Neuronal stem cell (in vitro differentiated cells): ENCODE results near the gene SLC6A11.

Experiments used
- DNase-seq: peaks from one replicate; pipeline ENCODE4 v3.0.0-alpha.2; 2013; ENCODE audit warnings: low spot score
- H2AFZ ChIP-seq: one replicate; pipeline ENCODE4 v1.6.1; 2013; ENCODE audit warnings: mild to moderate bottlenecking, low read length, inconsistent platforms
- H2AK5ac ChIP-seq: 2 replicates; pipeline ENCODE4 v1.6.1; 2013; ENCODE audit warnings: low read depth, mild to moderate bottlenecking, inconsistent platforms, low read length, moderate library complexity, mixed read lengths
- H2BK120ac ChIP-seq: 2 replicates; pipeline ENCODE4 v1.6.1; 2013; ENCODE audit warnings: low read depth, mild to moderate bottlenecking, inconsistent platforms, low read length, moderate library complexity, mixed read lengths
- H2BK12ac ChIP-seq: one replicate; pipeline ENCODE4 v1.6.1; 2013; ENCODE audit warnings: low read length, inconsistent platforms
- H2BK15ac ChIP-seq: 2 replicates; pipeline ENCODE4 v1.6.1; 2013; ENCODE audit warnings: mild to moderate bottlenecking, low read length, inconsistent platforms, mixed read lengths
- H2BK5ac ChIP-seq: one replicate; pipeline ENCODE4 v1.6.1; 2013; ENCODE audit warnings: inconsistent platforms, mild to moderate bottlenecking, low read length, moderate library complexity
- H3K14ac ChIP-seq: one replicate; pipeline ENCODE4 v1.6.1; 2013; ENCODE audit warnings: low read length, inconsistent platforms
- H3K18ac ChIP-seq: 2 replicates; pipeline ENCODE4 v1.6.1; 2013; ENCODE audit warnings: low read length, inconsistent platforms
- H3K23ac ChIP-seq: 2 replicates; pipeline ENCODE4 v1.6.1; 2013; ENCODE audit warnings: low read depth, mild to moderate bottlenecking, mixed read lengths, low read length, inconsistent platforms; ENCODE audit not compliant: poor library complexity
- H3K27ac ChIP-seq: replicated peaks from 3 replicates; pipeline ENCODE4 v1.5.1; 2013; ENCODE audit warnings: low read length, inconsistent platforms
- H3K27me3 ChIP-seq, 3 experiments: 2 replicates each; pipeline ENCODE4 v1.6.1; 2013; ENCODE audit warnings: low read length in 3 of 3, mild to moderate bottlenecking in 2 of 3, inconsistent platforms in 1 of 3, low read depth in 1 of 3, mixed read lengths in 1 of 3, moderate library complexity in 1 of 3; ENCODE audit not compliant: control insufficient read depth in 3 of 3, insufficient read depth in 3 of 3
- H3K36me3 ChIP-seq, 2 donors: replicated peaks in 1 of 2; 2 replicates each; pipeline ENCODE4 v1.6.1; 2013; ENCODE audit warnings: low read length in 2 of 2; ENCODE audit not compliant: control insufficient read depth in 2 of 2, insufficient read depth in 2 of 2
- H3K4ac ChIP-seq: 2 replicates; pipeline ENCODE4 v1.6.1; 2013; ENCODE audit warnings: inconsistent platforms, mild to moderate bottlenecking, low read length, moderate library complexity
- H3K4me1 ChIP-seq, 2 donors: 1 replicate in 1 of 2; 2 replicates in 1 of 2; pipeline ENCODE4 v1.6.1; 2013; ENCODE audit warnings: low read length in 2 of 2, low read depth in 1 of 2; ENCODE audit not compliant: control insufficient read depth in 2 of 2, insufficient read depth in 1 of 2
- H3K4me2 ChIP-seq: one replicate; pipeline ENCODE4 v1.6.1; 2013; ENCODE audit warnings: mild to moderate bottlenecking, low read length, inconsistent platforms; ENCODE audit not compliant: insufficient read depth, poor library complexity, severe bottlenecking
- H3K4me3 ChIP-seq, 2 donors: 2 replicates each; pipeline ENCODE4 v1.5.1; 2013; ENCODE audit warnings: low read length in 2 of 2, mild to moderate bottlenecking in 2 of 2, inconsistent platforms in 1 of 2, moderate library complexity in 1 of 2
- H3K79me1 ChIP-seq: one replicate; pipeline ENCODE4 v1.6.1; 2013; ENCODE audit warnings: low read depth, mild to moderate bottlenecking, inconsistent platforms, low read length, moderate library complexity
- H3K9ac ChIP-seq: one replicate; pipeline ENCODE4 v1.6.1; 2013; ENCODE audit warnings: mild to moderate bottlenecking, low read depth, low read length, inconsistent platforms; ENCODE audit not compliant: poor library complexity
- H3K9me3 ChIP-seq, 2 donors: replicated peaks in 1 of 2; 2 replicates each; pipeline versions ENCODE3 to v1.6.1; 2013; ENCODE audit warnings: low read length in 2 of 2, mild to moderate bottlenecking in 2 of 2, inconsistent platforms in 1 of 2, low read depth in 1 of 2, mixed read lengths in 1 of 2, moderate library complexity in 1 of 2; ENCODE audit not compliant: control insufficient read depth in 2 of 2, insufficient read depth in 1 of 2
- H4K8ac ChIP-seq: one replicate; pipeline ENCODE4 v1.6.1; 2013; ENCODE audit warnings: low read depth, mild to moderate bottlenecking, inconsistent platforms, low read length, moderate library complexity
- H4K91ac ChIP-seq: one replicate; pipeline ENCODE4 v1.6.1; 2013; ENCODE audit warnings: low read length, low read depth, mild to moderate bottlenecking, inconsistent platforms; ENCODE audit not compliant: poor library complexity
- WGBS, 2 donors: extraction: QIAGEN DNeasy Blood & Tissue Kit; methylation state at CpG; one replicate each; pipeline ENCODE4 v1.1.7; 2013; ENCODE audit warnings: missing lambda C conversion rate in 2 of 2, mixed read lengths in 1 of 2; ENCODE audit not compliant: insufficient read length in 2 of 2, insufficient replicate concordance in 1 of 2; ENCODE audit errors: extremely low coverage in 2 of 2; 5-methylcytosine and 5-hydroxymethylcytosine counted together

Gene SLC6A11

GRCh38 chr3:10981961-10982360, 165.9 kb downstream of the SLC6A11 start:
- Histone ChIP-seq H2BK120ac (no peak overlapping the region), H2BK15ac (no peak overlapping the region), H3K4ac (no peak overlapping the region), H2BK5ac (no peak overlapping the region), H4K8ac (no peak overlapping the region), H2AK5ac (no peak overlapping the region), H3K18ac (no peak overlapping the region), H3K27ac (no peak overlapping the region), H4K91ac (no peak overlapping the region), H3K4me1 (peaks cover 0 to 7% of the 10 kb centered on the region in 2 donors), H3K79me1 (no peaks in the 10 kb centered on the region), H3K9ac (no peak overlapping the region), H3K27me3 (no peaks in the 10 kb centered on the region), H3K23ac (no peak overlapping the region), H3K4me2 (no peak overlapping the region), H3K4me3 (no peak overlapping the region), H3K36me3 (no peaks in the 10 kb centered on the region), H2AFZ (no peak overlapping the region), H3K14ac (no peak overlapping the region), H3K9me3 (no peaks in the 10 kb centered on the region), H2BK12ac (no peak overlapping the region)
- no CpG with 5 or more reads among the region's 5 CpGs for WGBS, 2 donors
- no peak for DNase-seq

- H2BK15ac ChIP-seq = no peak overlapping the region
- no peak overlapping the region for H3K14ac ChIP-seq
- H3K36me3 ChIP-seq = no peaks in the 10 kb centered on the region
- peaks cover 0 to 5% of the 10 kb centered on the region in 2 donors for H3K4me1 ChIP-seq
- DNase-seq = no peak
- no peak overlapping the region for H2BK12ac ChIP-seq
- no peak overlapping the region for H2BK120ac ChIP-seq
- no peak overlapping the region for H3K18ac ChIP-seq
- no peak overlapping the region for H2AFZ ChIP-seq
- no peaks in the 10 kb centered on the region for H3K9me3 ChIP-seq
- H4K8ac ChIP-seq = no peak overlapping the region
- H4K91ac ChIP-seq = no peak overlapping the region
- no peak overlapping the region for H2AK5ac ChIP-seq
- no peaks in the 10 kb centered on the region for H3K79me1 ChIP-seq
- H3K23ac ChIP-seq = no peak overlapping the region
- H3K27me3 ChIP-seq = no peaks in the 10 kb centered on the region
- WGBS, 2 donors = no CpG with 5 or more reads among the region's 4 CpGs
- H2BK5ac ChIP-seq = no peak overlapping the region
- H3K4me3 ChIP-seq = no peak overlapping the region
- H3K9ac ChIP-seq = no peak overlapping the region
- H3K27ac ChIP-seq = no peak overlapping the region
- H3K4me2 ChIP-seq = no peak overlapping the region
- H3K4ac ChIP-seq = no peak overlapping the region
These were observed 166.8 kb downstream of the SLC6A11 start for GRCh38 chr3:10982782-10983181.

DNA sequence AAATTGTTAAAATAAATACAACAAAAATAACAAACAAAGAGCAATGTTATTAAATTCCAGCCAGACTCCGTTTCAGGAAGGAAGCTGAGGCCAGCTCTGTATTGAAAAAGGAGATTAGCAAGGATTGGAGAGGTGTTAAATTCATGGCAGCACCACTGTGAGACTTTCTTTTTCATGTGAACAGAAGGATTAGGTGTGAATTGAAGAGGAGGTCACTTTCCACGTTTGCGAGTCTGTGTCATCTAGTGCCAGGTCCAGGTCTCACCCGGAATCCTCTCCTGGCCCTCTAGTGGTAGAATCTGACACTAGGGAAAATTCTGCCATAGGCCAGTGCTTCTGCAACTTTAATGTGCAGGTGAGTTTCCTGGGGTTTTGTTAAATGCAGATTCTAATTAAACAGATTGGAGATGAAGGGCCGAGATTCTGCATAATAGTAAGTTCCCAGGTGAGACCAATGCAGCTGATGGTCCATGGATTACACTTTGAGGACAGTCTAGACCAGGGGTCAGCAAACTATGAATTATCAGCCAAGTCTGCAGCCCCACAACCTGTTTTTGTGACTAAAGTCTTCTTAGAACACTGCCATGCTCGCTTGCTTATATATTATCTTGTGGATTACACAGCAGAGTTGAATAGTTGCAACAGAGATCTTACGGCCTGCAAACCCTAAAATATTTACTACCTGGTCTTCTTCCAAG, 167.3 kb downstream of the SLC6A11 start:
- Histone ChIP-seq H3K4me1 (no peaks in the 10 kb centered on the region), H3K36me3 (no peaks in the 10 kb centered on the region), H4K91ac (no peak overlapping the region), H3K9ac (no peak overlapping the region), H4K8ac (no peak overlapping the region), H3K4me3 (no peak overlapping the region), H3K18ac (no peak overlapping the region), H2BK5ac (no peak overlapping the region), H2BK12ac (no peak overlapping the region), H2AFZ (no peak overlapping the region), H2BK120ac (no peak overlapping the region), H3K79me1 (no peaks in the 10 kb centered on the region), H3K4me2 (no peak overlapping the region), H2BK15ac (no peak overlapping the region), H3K14ac (no peak overlapping the region), H3K9me3 (no peaks in the 10 kb centered on the region), H3K4ac (no peak overlapping the region), H3K23ac (no peak overlapping the region), H3K27me3 (no peaks in the 10 kb centered on the region), H2AK5ac (no peak overlapping the region), H3K27ac (no peak overlapping the region)
- WGBS, 2 donors = no CpG with 5 or more reads among the region's 7 CpGs
- peak; percentile 49 for DNase-seq

DNA sequence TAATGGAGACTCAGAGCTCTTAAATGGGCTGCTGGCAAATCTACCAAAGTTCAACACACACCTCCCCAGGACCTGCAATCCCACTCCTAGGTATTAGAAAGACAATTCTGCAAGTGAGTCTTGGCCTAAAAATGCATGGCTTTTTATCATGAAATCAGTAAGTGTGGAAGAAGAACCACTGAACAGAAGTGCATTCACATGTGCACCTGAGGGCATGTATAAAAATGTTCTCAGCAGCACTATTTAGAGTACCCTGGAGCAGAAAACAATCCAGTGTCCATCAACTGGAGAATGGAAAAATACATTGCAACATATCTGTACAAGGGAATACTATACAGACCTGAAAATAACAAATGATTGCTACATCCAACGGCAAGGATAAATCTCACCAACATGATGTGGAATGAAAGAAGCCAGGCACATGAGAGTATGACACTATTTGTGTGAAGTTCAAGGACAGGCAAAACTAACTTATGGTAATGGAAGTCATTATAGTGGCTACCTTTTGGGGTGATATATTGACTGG, 168.4 kb downstream of the SLC6A11 start:
- Histone ChIP-seq H3K18ac (no peak overlapping the region), H3K36me3 (no peaks in the 10 kb centered on the region)

More for the DNA sequence above, 168.4 kb downstream of the SLC6A11 start:
- Histone ChIP-seq H4K8ac (no peak overlapping the region), H3K27ac (no peak overlapping the region), H2BK5ac (no peak overlapping the region), H4K91ac (no peak overlapping the region), H3K4me2 (no peak overlapping the region), H3K4me3 (no peak overlapping the region), H3K9ac (no peak overlapping the region), H3K14ac (no peak overlapping the region), H3K23ac (no peak overlapping the region), H2BK15ac (no peak overlapping the region), H3K9me3 (no peaks in the 10 kb centered on the region), H2BK12ac (no peak overlapping the region), H3K27me3 (no peaks in the 10 kb centered on the region), H2BK120ac (no peak overlapping the region), H2AFZ (no peak overlapping the region), H3K4ac (no peak overlapping the region), H2AK5ac (no peak overlapping the region), H3K79me1 (no peaks in the 10 kb centered on the region), H3K4me1 (no peaks in the 10 kb centered on the region)
- no peak for DNase-seq
- no CpG with 5 or more reads among the region's 1 CpG for WGBS, 2 donors
